Muscle layer of colon (tissue), 2 donors: ENCODE data around the gene AMIGO3.

Source experiments
- H3K27ac ChIP-seq: one replicate; pipeline ENCODE4 v1.7.0; 2013; ENCODE audit warnings: low read depth, mild to moderate bottlenecking, low read length, moderate library complexity
- H3K27me3 ChIP-seq, 2 donors: one replicate each; pipeline ENCODE4 v1.7.0; 2013; ENCODE audit warnings: low read length in 2 of 2, mild to moderate bottlenecking in 2 of 2; ENCODE audit not compliant: insufficient read depth in 2 of 2, control insufficient read depth in 1 of 2
- H3K36me3 ChIP-seq: one replicate; pipeline ENCODE4 v1.7.0; 2013; ENCODE audit warnings: mild to moderate bottlenecking, low read length; ENCODE audit not compliant: insufficient read depth
- H3K4me1 ChIP-seq: one replicate; pipeline ENCODE4 v1.7.0; 2013; ENCODE audit warnings: mild to moderate bottlenecking, low read length; ENCODE audit not compliant: insufficient read depth
- H3K4me3 ChIP-seq, 2 donors: one replicate each; pipeline ENCODE4 v1.7.0; 2013; ENCODE audit warnings: low read length in 2 of 2, low read depth in 1 of 2, mild to moderate bottlenecking in 1 of 2, moderate library complexity in 1 of 2
- H3K9ac ChIP-seq: one replicate; pipeline ENCODE4 v1.7.0; 2013; ENCODE audit warnings: low read length
- H3K9me3 ChIP-seq: one replicate; pipeline ENCODE4 v1.7.0; 2013; ENCODE audit warnings: mild to moderate bottlenecking, low read length
- donor health status: abdominal sarcoma.
- donor health status: Adenocarcinoma of cecum.

AMIGO3 gene

GRCh38 chr3:49723628-49724551 is 4.4 kb upstream of the AMIGO3 start, which contains the start of gene GMPPB:
GMPPB (minus strand) TSS chr3:49723951; CDS start chr3:49723726, 225 bp downstream.
- H3K36me3 ChIP-seq = peaks cover 48% of the 10 kb centered on the region
- H3K9me3 ChIP-seq = no peaks in the 10 kb centered on the region
- H3K4me1 ChIP-seq = peaks cover 21% of the 10 kb centered on the region
- peak within 1 kb of the TSS; percentile 96 for H3K27ac ChIP-seq
- H3K9ac ChIP-seq = peak within 1 kb of the TSS; percentile 92
- H3K27me3 ChIP-seq = no peaks in the 10 kb centered on the region
- peak within 1 kb of the TSS; percentile 94 for H3K4me3 ChIP-seq

- no peaks in the 10 kb centered on the region for H3K9me3 ChIP-seq
- peaks cover 28% of the 10 kb centered on the region for H3K4me1 ChIP-seq
- H3K36me3 ChIP-seq = peaks cover 47% of the 10 kb centered on the region
- H3K4me3 ChIP-seq = peak overlapping the region; percentile 94
- no peaks in the 10 kb centered on the region for H3K27me3 ChIP-seq
- H3K27ac ChIP-seq = peak overlapping the region; percentile 87
- peak overlapping the region; percentile 92 for H3K9ac ChIP-seq
Observed at GRCh38 chr3:49723296-49723627, 3.8 kb upstream of the AMIGO3 start.

DNA sequence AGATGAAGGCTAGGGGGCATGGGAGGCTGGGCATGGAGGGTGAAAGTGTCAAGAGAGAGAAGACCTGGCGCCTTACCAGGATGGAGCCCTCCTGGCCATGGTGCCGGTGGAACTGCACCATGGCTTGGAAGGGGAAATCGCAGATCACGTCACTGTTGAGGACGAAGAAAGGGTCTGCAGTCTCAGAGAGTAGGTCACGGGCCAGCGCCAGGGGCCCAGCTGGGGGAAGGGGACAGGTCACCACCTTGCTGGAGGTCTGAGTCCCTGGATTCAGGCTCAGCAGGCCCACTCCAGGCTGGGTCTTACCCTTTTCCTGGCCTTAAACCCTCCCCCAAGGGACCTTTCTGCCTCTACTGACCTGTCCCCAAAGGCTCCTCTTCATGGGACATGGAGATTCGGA is 3.4 kb upstream of the AMIGO3 start:
- Histone ChIP-seq H3K27me3 (no peaks in the 10 kb centered on the region), H3K27ac (peak overlapping the region; percentile 87), H3K4me1 (peaks cover 28% of the 10 kb centered on the region), H3K9me3 (no peaks in the 10 kb centered on the region), H3K4me3 (peak overlapping the region; percentile 94), H3K36me3 (peaks cover 44% of the 10 kb centered on the region), H3K9ac (peak overlapping the region; percentile 92)

DNA sequence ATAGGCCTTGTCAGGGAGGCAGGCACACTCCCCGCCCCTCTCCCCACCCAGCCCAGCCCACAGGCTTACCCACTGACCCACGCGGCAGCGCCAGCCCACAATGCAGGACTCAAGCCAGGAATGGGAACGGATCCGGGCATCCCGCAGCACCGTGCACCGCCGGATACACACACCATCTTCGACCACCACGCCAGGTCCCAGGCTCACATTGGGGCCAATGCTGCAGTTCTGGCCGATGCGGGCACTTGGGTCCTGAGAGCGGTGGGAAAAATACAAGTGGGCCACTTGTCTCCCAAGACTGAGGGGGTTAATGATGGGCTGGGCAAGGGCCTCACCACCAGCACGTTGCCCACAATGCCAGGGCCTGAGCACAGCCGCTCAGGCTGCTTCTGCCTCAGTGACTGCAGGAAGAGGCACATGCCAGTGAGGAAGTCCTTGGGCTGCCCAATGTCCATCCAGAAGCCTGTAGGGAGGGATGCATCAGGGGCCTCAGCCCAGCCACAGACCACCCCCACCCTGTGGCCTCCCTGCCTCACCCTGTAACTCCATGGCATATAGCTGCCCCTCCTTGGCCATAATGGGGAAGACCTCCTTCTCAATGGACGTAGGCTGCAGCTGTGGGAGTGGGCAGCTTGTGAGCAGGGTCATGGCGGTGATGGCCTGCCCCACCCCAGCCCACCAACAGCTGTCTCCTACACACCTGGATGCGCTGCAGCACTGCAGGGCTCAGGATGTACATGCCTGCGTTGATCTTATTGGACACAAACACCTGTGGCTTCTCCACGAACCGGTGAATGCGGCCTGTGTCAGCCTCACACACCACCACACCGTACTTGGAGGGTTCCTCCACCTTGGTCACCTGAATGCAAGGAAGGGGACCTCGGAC is 2.7 kb upstream of the AMIGO3 start:
- Histone ChIP-seq H3K27me3 (no peaks in the 10 kb centered on the region), H3K4me3 (no peak overlapping the region), H3K36me3 (peaks cover 36% of the 10 kb centered on the region), H3K4me1 (peaks cover 28% of the 10 kb centered on the region), H3K9ac (no peak overlapping the region), H3K9me3 (no peaks in the 10 kb centered on the region), H3K27ac (no peak overlapping the region)

- no peak overlapping the region for H3K9ac ChIP-seq
- H3K27me3 ChIP-seq = no peaks in the 10 kb centered on the region
- H3K9me3 ChIP-seq = no peaks in the 10 kb centered on the region
- no peak overlapping the region for H3K4me3 ChIP-seq
- peaks cover 30% of the 10 kb centered on the region for H3K36me3 ChIP-seq
- H3K27ac ChIP-seq = no peak overlapping the region
- H3K4me1 ChIP-seq = peaks cover 28% of the 10 kb centered on the region
Observed at GRCh38 chr3:49721596-49721895, 2.1 kb upstream of the AMIGO3 start.

DNA sequence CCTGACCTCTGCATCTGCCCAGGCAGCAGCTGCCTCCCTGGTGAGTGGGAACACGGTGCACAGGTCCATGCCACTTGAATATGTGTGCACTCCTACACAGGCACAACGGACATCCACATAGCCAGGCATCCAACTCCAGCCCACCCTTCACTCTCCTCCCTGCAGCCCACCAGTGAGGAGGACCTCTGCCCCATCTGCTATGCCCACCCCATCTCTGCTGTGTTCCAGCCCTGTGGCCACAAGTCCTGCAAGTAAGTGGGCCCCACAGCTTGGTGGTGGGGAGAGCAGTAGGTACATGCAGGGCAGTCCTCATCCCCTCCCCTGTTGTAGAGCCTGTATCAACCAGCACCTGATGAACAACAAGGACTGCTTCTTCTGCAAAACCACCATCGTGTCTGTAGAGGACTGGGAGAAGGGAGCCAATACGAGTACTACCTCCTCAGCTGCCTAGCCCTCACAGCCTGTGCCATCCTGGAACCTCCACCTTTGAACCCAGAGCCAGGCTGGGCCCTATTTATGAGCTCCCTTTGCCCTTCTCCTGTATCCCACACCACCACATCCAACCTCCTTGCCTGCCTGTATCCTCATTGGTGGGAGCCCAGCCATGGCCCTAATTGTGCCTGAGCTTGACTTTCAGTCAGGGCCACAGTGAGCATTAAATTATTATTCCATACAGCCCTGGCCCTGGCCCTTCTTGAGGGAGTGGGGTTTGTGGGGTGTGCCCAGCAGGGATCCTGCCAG is 1.5 kb upstream of the AMIGO3 start:
- no peak overlapping the region for H3K27ac ChIP-seq
- H3K9ac ChIP-seq = no peak overlapping the region
- no peaks in the 10 kb centered on the region for H3K9me3 ChIP-seq
- H3K27me3 ChIP-seq = no peaks in the 10 kb centered on the region
- H3K4me1 ChIP-seq = peaks cover 28% of the 10 kb centered on the region
- H3K4me3 ChIP-seq = no peak overlapping the region
- peaks cover 30% of the 10 kb centered on the region for H3K36me3 ChIP-seq

- H3K9ac ChIP-seq = no peak overlapping the region
- peaks cover 28% of the 10 kb centered on the region for H3K36me3 ChIP-seq
- H3K9me3 ChIP-seq = no peaks in the 10 kb centered on the region
- no peak overlapping the region for H3K27ac ChIP-seq
- H3K4me1 ChIP-seq = peaks cover 22% of the 10 kb centered on the region
- peak overlapping the region; percentile 55 to 60 for H3K4me3 ChIP-seq
- no peaks in the 10 kb centered on the region for H3K27me3 ChIP-seq
Observed at GRCh38 chr3:49718858-49719213, 648 bp downstream of the AMIGO3 start.

DNA sequence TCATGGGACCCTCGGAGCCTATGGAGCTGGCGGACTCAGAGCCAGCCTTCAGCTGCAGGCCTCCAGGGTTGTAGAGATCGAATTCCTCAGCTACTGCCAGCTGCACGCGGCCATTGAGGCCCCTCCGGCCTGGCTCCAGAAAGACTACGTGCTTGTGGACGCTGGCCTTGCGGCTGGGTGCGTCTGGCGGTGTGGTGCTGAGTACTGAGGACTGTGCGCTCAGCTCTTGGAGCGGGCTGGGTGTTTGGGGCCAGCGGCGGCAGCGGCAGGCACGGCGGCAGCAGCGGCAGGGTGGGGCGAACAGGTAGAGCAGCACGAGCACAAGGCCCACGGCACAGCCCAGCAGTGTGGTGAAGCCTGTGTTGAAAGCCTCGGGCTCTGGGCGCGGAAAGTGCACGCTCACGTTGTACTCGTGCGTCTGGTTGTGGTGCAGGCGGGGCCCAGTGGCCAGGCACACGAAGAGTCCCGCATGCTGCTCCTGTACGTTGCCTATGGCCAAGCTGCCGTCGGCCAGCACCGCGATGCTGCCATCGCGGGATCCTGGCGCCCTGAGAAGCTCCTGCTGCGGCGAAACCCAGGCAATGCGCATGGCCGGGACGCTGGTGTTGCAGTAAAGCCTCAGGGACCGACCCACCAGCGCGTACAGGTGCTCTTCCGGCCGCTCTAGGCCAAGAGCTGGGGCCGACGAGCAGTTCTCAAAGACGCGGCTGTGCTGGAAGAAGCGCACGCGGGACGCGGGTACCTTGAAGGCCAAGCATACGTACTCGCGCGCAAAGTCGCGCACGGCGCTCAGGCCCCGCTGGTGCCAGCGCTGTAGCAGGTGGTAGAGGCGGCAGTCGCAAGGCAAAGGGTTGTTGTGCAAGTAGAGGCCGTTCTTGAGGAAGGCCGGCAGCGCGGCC is 1.3 kb downstream of the AMIGO3 start:
- Histone ChIP-seq H3K4me1 (peaks cover 19% of the 10 kb centered on the region), H3K27ac (no peak overlapping the region), H3K9me3 (no peaks in the 10 kb centered on the region), H3K9ac (no peak overlapping the region), H3K27me3 (no peaks in the 10 kb centered on the region), H3K4me3 (peak overlapping the region in 1 of 2 donors; percentile 60), H3K36me3 (peaks cover 28% of the 10 kb centered on the region)

DNA sequence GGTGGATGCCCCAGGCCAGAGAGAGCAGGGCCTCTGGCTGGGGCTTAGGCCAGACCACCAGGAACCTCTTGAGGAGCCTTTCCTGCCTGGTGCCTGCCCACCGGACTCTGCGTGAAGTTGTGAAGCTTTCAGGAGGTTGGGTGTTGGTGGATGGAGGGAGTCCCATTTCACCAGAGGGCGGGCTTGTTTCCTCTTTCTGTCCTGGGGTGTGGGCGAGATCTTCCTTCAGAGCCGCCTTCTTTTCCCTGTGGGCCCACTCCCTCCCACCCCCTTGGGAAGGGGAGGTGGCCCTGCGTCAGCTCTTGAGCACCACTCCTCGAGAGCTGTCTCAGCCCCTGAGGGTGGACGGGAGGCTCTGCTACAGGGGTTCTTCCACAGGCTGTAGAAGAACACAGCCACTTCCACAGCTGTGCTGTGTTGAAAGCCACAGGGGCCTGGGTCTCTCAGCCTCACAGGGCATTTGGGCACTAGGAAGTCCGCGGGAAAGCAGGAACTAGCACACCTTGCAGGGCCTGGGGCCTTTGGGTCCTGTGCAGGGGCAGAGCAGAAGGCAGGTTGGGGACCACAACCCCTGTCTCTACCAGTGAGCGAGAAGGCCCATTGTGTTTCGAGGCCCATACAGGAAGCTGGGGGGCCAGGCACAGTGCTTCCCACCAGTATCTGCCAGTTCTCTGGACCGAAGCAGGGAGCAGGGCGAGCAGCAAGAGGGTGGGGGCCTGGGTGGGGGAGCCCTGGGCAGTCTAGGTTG is 2.1 kb downstream of the AMIGO3 start:
- H3K27ac ChIP-seq = no peak overlapping the region
- no peak overlapping the region for H3K9ac ChIP-seq
- no peak overlapping the region for H3K4me3 ChIP-seq
- peaks cover 26% of the 10 kb centered on the region for H3K36me3 ChIP-seq
- H3K27me3 ChIP-seq = no peaks in the 10 kb centered on the region
- no peaks in the 10 kb centered on the region for H3K9me3 ChIP-seq
- H3K4me1 ChIP-seq = peaks cover 11% of the 10 kb centered on the region

- H3K9ac ChIP-seq = no peak overlapping the region
- peaks cover 19% of the 10 kb centered on the region for H3K36me3 ChIP-seq
- H3K27me3 ChIP-seq = no peaks in the 10 kb centered on the region
- no peak overlapping the region for H3K4me3 ChIP-seq
- no peak overlapping the region for H3K27ac ChIP-seq
- no peaks in the 10 kb centered on the region for H3K9me3 ChIP-seq
- H3K4me1 ChIP-seq = peaks cover 9% of the 10 kb centered on the region
Observed at GRCh38 chr3:49716691-49717210, 2.7 kb downstream of the AMIGO3 start.
